SW 1271 (cell line): ENCODE data around the gene ITGA8.
"Not testable (repeated sequence)": the region's sequence is repeated elsewhere in the genome, so short reads cannot be mapped to it uniquely, and the experiment has no call there.

ENCODE experiments used
- DNase-seq, 2 experiments: peaks; one replicate each; lab custom pipeline; 2025; lab: John Stamatoyannopoulos, UW

The ITGA8 gene

DNA sequence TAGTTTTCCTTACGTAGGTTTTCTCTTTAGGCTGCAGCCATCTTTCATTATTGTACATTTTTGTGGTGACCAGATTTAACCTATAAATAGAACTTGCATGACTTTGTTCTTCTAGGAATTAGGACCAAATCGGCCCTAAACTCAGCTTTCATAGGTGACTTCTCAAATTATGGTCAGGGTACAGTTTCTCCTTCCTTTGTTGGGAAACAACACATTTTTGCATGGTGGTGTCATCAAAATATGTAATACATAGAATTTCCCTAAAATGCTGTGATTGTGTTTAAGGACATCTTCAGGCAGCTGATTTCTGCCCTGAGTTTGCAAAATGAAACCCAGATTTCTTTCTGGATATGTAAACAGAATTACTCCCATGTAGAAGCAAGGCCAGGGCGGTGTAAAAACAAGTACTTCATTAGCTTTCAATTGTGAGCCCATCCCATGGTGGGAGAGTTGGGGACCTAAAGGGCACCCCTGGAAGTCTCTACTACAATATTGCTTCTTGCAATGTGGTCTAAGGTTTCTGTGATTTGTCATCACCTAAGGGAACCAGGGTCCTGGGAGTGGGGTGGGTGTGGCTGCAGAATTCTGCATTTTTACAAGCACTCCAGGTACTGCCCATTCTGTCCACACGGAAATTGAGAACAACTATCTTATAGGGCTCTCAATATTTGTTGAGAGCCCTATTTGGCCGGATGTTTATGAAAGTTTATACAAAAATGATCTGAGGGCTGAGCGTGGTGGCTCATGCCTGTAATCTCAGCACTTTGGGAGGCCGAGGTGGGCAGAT, 227.7 kb downstream of the ITGA8 start:
- no peak for DNase-seq

DNA sequence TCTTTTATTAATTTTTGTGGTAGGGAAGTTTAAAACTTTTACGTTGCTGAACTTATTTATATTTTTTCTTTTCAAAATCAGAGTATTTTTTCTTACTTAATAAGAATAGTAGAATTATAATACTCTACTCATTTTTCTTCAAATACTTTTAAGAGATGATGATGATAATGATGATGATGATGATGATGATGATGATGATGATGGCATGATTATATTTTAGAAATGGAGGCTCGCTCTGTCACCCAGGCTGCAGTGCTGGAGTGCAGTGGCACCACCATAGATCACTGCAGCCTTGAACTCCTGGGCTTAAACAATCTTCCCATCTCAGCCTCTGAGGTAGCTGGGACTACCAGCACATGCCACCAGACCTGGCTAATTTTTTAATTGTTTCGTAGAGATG, 230.3 kb downstream of the ITGA8 start:
- DNase-seq: no peak

- DNase-seq: no peak
Measured at GRCh38 chr10:15487376-15487775, 232.3 kb downstream of the ITGA8 start.

DNA sequence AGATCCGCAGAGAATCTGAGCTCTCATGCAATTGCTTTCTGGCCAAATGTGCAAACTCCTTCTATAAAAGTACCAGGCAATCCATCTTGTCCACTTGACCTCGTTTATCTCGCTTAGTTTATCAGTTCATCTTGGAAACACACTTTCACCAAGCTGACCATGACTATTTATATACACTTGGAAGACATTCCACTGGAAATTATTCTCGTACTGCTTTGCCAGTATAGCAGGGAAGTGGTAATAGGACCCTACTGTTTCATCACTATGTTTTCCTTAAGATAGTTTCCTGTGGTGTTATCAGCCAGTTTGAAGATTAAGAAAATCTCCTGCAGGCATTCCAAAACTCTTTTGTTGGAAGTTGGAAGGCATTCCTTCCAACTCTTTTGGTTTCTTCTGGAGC, 233.3 kb downstream of the ITGA8 start:
- DNase-seq: no peak

DNA sequence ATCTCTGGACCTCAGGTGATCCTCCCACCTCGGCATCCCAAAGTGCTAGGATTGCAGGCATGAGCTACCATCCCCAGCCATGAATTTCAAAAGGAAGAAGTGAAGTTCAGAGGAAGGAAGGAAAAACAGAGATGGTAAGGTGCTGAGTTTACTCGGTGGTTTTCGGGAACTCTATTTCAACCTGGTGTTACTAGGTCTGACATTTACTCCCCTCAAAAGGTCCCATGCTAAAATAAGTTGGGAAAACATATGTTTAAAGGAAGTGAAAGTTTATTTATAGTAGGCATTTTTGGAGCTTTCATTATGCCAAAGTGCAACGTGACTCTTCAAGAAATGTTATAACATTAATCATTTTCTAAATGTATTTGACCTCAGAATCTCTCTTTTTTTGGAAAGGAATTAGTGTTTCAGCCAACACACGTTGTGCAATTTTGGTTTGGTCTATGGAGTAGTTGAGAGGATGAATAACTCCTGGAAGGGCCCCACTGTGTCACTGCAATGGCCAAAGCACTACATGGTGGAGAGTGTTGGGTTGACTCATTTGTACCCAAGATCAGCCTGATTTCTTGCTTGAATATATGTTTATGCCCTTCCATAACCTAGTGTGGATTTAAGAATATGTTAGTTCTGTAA, 233.9 kb downstream of the ITGA8 start:
- no peak for DNase-seq

GRCh38 chr10:15485027-15485426, 234.7 kb downstream of the ITGA8 start:
- DNase-seq: no peak

DNA sequence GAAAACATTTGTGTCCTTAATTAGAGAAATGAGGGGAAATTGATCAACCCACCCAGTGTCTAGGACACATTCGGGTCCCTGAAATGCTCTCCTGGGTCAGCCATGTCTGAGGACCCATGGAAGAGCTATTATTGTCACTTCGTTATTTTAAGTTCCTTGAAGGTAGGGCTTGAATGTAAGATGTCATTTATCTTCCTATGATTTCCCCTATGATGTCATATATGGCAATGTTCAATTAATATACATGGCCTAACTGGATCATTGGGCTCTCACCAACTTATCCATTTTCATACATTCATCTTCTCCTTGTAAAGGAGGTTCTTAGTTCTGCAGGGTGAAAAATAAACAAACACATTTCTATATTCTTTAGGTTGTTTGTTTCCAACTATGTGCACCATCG, 235.6 kb downstream of the ITGA8 start:
- DNase-seq: no peak

DNA sequence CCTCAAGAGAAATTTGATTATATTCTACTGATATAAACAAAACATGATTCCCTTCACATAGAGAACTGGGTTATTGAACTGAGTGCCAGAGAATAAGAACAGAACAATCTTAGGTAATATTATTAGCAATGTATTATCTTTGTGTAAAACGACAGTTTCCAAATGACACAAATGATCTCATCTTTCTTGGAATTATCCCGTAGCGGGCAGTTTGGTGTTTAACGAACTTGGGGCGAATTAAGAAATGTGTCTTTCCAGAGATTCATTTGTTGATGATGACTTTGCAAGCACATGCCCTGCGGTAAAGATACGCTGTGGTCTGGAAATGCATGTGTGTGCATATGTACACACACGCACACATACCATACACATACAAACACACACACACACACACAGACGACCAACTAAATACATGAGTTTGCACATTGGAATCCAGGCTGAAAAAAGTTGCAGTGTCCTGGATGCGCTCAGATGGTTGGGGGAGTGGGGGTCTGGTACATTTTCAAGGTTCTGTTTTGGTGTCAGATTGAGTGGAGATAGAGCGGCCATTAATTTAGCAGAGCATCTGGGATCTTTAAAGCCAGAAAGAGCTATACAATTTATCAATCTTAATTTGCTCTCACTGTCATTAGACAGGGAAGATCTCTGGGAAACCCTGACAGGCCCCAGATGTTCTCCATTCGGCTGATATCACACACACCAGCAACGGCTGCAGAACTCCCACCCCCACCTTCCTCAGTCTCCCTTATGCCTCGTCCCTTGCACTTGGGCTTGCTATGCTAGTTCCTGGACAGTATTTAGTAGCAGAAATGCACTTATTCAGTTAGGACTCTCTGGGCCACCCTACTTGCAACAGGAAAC, 236.3 kb downstream of the ITGA8 start:
- no peak for DNase-seq

- no peak for DNase-seq
Measured at GRCh38 chr10:15482156-15482555, 237.6 kb downstream of the ITGA8 start.

DNA sequence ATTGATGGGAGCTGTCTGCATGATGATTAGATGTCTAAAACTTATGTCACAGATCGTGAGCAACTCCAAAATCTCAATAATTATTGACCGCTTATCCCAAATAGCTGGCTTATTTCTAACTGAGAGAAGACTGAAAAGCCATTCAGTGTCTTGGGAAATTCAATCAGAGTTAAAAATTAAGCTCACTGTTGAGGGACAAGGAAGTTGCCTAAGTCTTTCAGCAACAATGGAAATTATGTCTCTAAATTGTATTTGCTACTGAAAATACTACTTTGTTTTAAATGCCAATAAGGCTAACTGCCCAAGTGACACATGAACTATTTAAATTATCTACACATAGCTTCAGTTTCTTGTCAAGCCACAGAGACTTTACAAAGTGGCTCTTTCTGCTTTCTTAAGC, 240.8 kb downstream of the ITGA8 start:
- DNase-seq: no peak

GRCh38 chr10:15478429-15478828, 241.3 kb downstream of the ITGA8 start:
- DNase-seq: no peak

- no peak for DNase-seq
Measured at GRCh38 chr10:15476337-15476736, 243.4 kb downstream of the ITGA8 start.

- DNase-seq: not testable (repeated sequence)
Measured at GRCh38 chr10:15475439-15475838, 244.3 kb downstream of the ITGA8 start.

DNA sequence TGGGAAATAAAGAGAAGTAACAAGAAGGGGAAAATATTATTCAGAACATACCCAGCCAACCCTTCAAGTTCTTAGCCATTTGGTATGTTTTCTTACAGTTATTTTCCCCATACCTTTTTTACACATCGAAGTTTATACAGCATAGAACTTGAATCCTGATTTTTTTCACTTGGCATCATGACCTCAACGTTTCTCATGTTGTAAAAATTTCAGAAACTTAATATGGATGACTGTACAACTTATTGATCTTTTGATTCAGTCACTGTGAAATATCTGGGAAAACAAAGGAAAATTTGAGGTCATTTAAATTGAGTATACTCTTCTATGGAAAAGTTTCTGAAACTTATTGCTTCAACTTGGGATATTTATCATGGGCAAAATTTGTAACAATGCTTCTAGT, 245.1 kb downstream of the ITGA8 start:
- no peak for DNase-seq

- no peak for DNase-seq
Measured at GRCh38 chr10:15473396-15473767, 246.3 kb downstream of the ITGA8 start.

DNA sequence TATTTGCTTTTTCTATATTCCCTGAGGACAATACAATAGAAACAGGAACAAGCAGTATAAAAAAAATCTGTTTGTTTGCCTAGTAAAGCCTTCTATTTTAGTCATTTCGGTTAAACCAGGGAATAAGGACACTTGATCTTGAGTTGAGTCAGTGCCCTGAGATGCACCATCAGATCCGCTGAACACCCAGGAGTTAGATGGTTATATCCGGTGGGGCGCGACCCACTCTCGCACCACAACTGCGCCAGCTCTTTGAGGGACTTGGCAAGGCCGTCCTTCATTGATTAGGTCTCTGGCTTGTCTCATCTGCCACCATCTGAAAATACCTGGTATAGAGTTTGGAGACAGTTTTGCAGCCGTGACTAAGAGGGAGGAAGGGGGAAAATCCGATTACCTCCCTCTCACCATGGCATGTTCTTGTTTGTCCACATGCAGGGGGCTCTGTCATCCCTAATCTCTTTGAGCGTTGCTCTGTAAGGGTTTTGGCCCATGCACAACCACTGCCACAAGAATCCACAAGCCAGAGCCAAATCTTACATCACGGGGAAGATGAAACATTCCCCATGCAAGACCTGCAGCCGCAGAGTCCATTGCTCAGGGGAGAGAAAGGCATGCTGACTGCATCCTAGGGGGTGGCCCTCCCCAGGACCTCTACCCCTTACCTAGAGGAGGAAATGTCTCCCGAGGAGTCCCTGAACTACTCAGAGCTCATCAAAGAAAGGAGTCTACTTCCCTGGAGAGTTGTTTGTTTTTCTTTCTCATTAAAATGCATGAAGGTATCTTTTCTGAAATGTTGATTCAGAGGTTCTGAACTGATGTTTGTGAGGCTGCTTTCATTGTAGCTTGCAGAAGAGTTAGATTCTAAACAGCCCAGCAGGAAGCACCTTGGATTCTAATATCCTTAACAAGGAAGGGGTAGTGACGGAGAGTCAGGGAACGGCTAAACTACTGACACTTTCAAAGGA, 247.0 kb downstream of the ITGA8 start:
- no peak for DNase-seq

DNA sequence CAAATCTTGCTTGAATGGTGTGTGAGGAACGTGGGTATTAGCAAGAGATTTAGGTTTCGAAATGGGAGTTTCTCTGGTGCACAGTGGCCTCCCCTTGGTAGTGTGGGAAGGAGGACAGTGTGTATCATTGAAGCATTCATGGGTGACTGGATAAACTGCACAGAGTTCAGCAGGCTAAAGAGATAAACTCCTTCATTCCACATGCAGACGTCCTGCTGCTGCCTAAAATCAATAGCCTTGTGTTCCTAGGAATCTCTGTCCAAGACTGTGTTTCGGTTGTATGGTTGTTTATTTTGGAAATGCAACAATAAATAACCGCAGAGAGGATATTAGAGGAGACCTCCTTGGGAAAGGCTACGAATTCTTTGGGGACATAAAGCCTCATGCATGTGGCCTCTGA, 247.7 kb downstream of the ITGA8 start:
- no peak for DNase-seq

DNA sequence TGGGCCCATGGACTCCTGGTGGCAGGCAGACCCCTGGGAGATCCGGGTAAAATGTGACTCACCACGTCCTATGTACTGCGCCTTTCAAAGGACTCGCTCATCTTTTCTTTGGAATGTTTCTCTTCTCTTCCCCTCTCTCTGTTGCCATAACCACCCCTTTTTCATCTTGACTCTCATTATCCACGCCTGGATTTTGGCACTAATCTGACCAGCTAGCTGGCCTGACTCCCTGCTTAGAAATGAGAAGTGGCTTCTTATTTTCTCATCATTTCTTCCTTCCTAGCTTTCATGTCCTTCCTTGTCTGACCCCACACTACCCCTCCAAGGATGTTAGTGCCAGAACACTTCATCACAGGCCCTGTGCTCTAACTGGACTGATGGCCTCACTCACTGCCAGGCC, 250.6 kb downstream of the ITGA8 start:
- no peak for DNase-seq

GRCh38 chr10:15464381-15464780, 255.3 kb downstream of the ITGA8 start:
- DNase-seq: no peak
